H1 (cell line): Measurements from ENCODE around the gene ARSA. TPM values are rescaled to one million over a fixed set of nuclear protein-coding genes. Genes with fewer than 3 reads are reported as not detected.

Experiments
- CTCF ChIA-PET: fragments of 300-600 bp; sonication (Branson Sonifier 250); formaldehyde crosslinking; loops from one replicate; lab custom pipeline; 2021; ENCODE audit not compliant: partially characterized antibody; lab: Charles Lee
- POLR2A ChIA-PET: fragments of 300-600 bp; sonication (Branson Sonifier 250); formaldehyde crosslinking; loops from one replicate; lab custom pipeline; 2021; ENCODE audit warnings: inconsistent platforms; ENCODE audit not compliant: partially characterized antibody; lab: Charles Lee
- DNase-seq, 2 experiments: peaks; one replicate each; pipeline versions ENCODE4 v3.0.0 to v3.0.0-alpha.2; 2010 to 2022; ENCODE audit warnings: low spot score in 2 of 2, low read depth in 1 of 2, mixed read lengths in 1 of 2
- FAIRE-seq: peaks from 2 replicates; lab custom pipeline; 2011; peaks lifted over from hg19 to GRCh38; lab: Jason Lieb, UNC
- H2AFZ ChIP-seq: 2 replicates; pipeline ENCODE4 v1.8.1; 2012; ENCODE audit warnings: low read length, inconsistent platforms
- H2AK5ac ChIP-seq: 2 replicates; pipeline ENCODE4 v1.6.1; 2013; ENCODE audit warnings: low read depth, low read length
- H2BK120ac ChIP-seq: replicated peaks from 2 replicates; pipeline ENCODE3; 2013; ENCODE audit warnings: low read depth, low read length, inconsistent platforms
- H2BK12ac ChIP-seq: 2 replicates; pipeline ENCODE4 v1.6.1; 2013; ENCODE audit warnings: low read depth, low read length
- H2BK15ac ChIP-seq: 2 replicates; pipeline ENCODE4 v1.6.1; 2013; ENCODE audit warnings: low read length
- H2BK20ac ChIP-seq: 2 replicates; pipeline ENCODE4 v1.6.1; 2013; ENCODE audit warnings: low read length
- H2BK5ac ChIP-seq: 2 replicates; pipeline ENCODE4 v1.6.1; 2013; ENCODE audit warnings: low read depth, low read length
- H3K14ac ChIP-seq: 2 replicates; pipeline ENCODE4 v1.6.1; 2013; ENCODE audit warnings: inconsistent platforms; ENCODE audit not compliant: insufficient read length
- H3K18ac ChIP-seq: 2 replicates; pipeline ENCODE4 v1.6.1; 2013; ENCODE audit warnings: low read length; ENCODE audit errors: extremely low read depth
- H3K23ac ChIP-seq: 2 replicates; pipeline ENCODE4 v1.6.1; 2013; ENCODE audit warnings: inconsistent platforms; ENCODE audit not compliant: insufficient read length
- H3K23me2 ChIP-seq: 2 replicates; pipeline ENCODE4 v1.6.1; 2013; ENCODE audit warnings: low read depth, low read length
- H3K27ac ChIP-seq: 2 replicates; pipeline ENCODE4 v1.6.1; 2011; ENCODE audit warnings: low read depth, low read length, inconsistent platforms
- H3K27me3 ChIP-seq, 4 experiments: replicated peaks in 1 of 4; 1 replicate in 1 of 4; 2 replicates in 3 of 4; pipeline versions ENCODE4 v1.6.1 to v1.8.1; 2011 to 2013; ENCODE audit warnings: low read length in 3 of 4, mild to moderate bottlenecking in 3 of 4, inconsistent platforms in 2 of 4, mixed read lengths in 2 of 4, moderate library complexity in 1 of 4; ENCODE audit not compliant: control insufficient read depth in 3 of 4, insufficient read depth in 3 of 4; ENCODE audit errors: extremely low read depth in 1 of 4
- H3K36me3 ChIP-seq, 4 experiments: 2 replicates each; pipeline versions ENCODE4 v1.6.1 to v1.8.1; 2011 to 2013; ENCODE audit warnings: mild to moderate bottlenecking in 4 of 4, low read length in 3 of 4, moderate library complexity in 2 of 4, control low read depth in 1 of 4, inconsistent platforms in 1 of 4; ENCODE audit not compliant: insufficient read depth in 4 of 4, control insufficient read depth in 2 of 4
- H3K4ac ChIP-seq: replicated peaks from 2 replicates; pipeline ENCODE3; 2013; ENCODE audit warnings: low read length, low read depth, mixed read lengths, inconsistent platforms; ENCODE audit not compliant: insufficient read length
- H3K4me1 ChIP-seq, 4 experiments: replicated peaks in 1 of 4; 1 replicate in 1 of 4; 2 replicates in 3 of 4; pipeline versions ENCODE4 v1.6.1 to v1.8.1; 2011 to 2013; ENCODE audit warnings: low read length in 3 of 4, inconsistent platforms in 2 of 4, mixed read lengths in 1 of 4; ENCODE audit not compliant: insufficient read depth in 4 of 4, control insufficient read depth in 3 of 4
- H3K4me2 ChIP-seq, 2 experiments: 2 replicates each; pipeline versions ENCODE4 v1.6.1 to v1.8.1; 2011 to 2013; ENCODE audit warnings: low read depth in 2 of 2, low read length in 2 of 2, control low read depth in 1 of 2, inconsistent platforms in 1 of 2, mild to moderate bottlenecking in 1 of 2; ENCODE audit not compliant: insufficient read depth in 1 of 2
- H3K4me3 ChIP-seq, 4 experiments: fragments of 200-600, 300-600 bp in 1 of 4; sonication (generic), shearing (Covaris generic), sonication (Bioruptor Twin) in 1 of 4; 2 replicates each; pipeline versions ENCODE4 v1.5.1 to v1.8.1; 2011 to 2016; ENCODE audit warnings: low read length in 4 of 4, low read depth in 3 of 4, control low read depth in 2 of 4, inconsistent platforms in 2 of 4, mild to moderate bottlenecking in 2 of 4, mixed read lengths in 1 of 4, moderate library complexity in 1 of 4; ENCODE audit not compliant: insufficient read depth in 2 of 4; ENCODE audit errors: extremely low read depth in 1 of 4
- H3K56ac ChIP-seq: replicated peaks from 2 replicates; pipeline ENCODE3; 2013; ENCODE audit warnings: low read depth, mild to moderate bottlenecking, mixed read lengths, low read length, inconsistent platforms; ENCODE audit not compliant: insufficient read length
- H3K79me1 ChIP-seq: 2 replicates; pipeline ENCODE4 v1.6.1; 2013; ENCODE audit warnings: low read depth, low read length, control low read depth
- H3K79me2 ChIP-seq, 2 experiments: 2 replicates each; pipeline versions ENCODE4 v1.6.1 to v1.8.1; 2012 to 2013; ENCODE audit warnings: low read length in 2 of 2, mild to moderate bottlenecking in 2 of 2, inconsistent platforms in 1 of 2; ENCODE audit not compliant: insufficient read depth in 2 of 2, control insufficient read depth in 1 of 2
- H3K9ac ChIP-seq, 4 experiments: replicated peaks in 1 of 4; 1 replicate in 1 of 4; 2 replicates in 3 of 4; pipeline versions ENCODE4 v1.6.1 to v1.8.1; 2011 to 2013; ENCODE audit warnings: low read depth in 3 of 4, low read length in 3 of 4, control low read depth in 2 of 4, mild to moderate bottlenecking in 2 of 4, moderate library complexity in 2 of 4, inconsistent platforms in 1 of 4; ENCODE audit errors: extremely low read depth in 1 of 4
- H3K9me3 ChIP-seq, 2 experiments: 2 replicates each; pipeline versions ENCODE4 v1.6.1 to v1.8.1; 2012 to 2013; ENCODE audit warnings: mild to moderate bottlenecking in 2 of 2, moderate library complexity in 2 of 2, control low read depth in 1 of 2, inconsistent platforms in 1 of 2, low read depth in 1 of 2, low read length in 1 of 2, mixed read lengths in 1 of 2; ENCODE audit not compliant: insufficient read depth in 2 of 2
- H4K20me1 ChIP-seq, 2 experiments: replicated peaks in 1 of 2; 2 replicates each; pipeline versions ENCODE3 to v1.8.1; 2011 to 2013; ENCODE audit warnings: inconsistent platforms in 2 of 2, low read length in 2 of 2, mild to moderate bottlenecking in 1 of 2; ENCODE audit not compliant: insufficient read depth in 2 of 2, control insufficient read depth in 1 of 2
- H4K5ac ChIP-seq: 2 replicates; pipeline ENCODE4 v1.6.1; 2013; ENCODE audit warnings: low read length, low read depth, mixed read lengths, inconsistent platforms; ENCODE audit not compliant: insufficient read length
- H4K8ac ChIP-seq: 2 replicates; pipeline ENCODE4 v1.8.0; 2013; ENCODE audit warnings: mild to moderate bottlenecking, moderate library complexity, low read length, inconsistent platforms; ENCODE audit not compliant: insufficient read depth; ENCODE audit errors: extremely low read depth
- H4K91ac ChIP-seq: replicated peaks from 2 replicates; pipeline ENCODE3; 2013; ENCODE audit warnings: low read length, mixed read lengths, inconsistent platforms; ENCODE audit not compliant: insufficient read length
- CBX5 ChIP-seq: fragments of 300-800, 300-1000 bp; sonication (generic); IDR thresholded peaks from 2 replicates; pipeline ENCODE4 v1.7.1; 2016; ENCODE audit warnings: antibody characterized with exemption, low read length, low read depth
- CTBP2 ChIP-seq: IDR thresholded peaks from 2 replicates; pipeline ENCODE4 v1.7.0; 2011; ENCODE audit warnings: borderline replicate concordance, mild to moderate bottlenecking, moderate library complexity, mixed read lengths, low read length; ENCODE audit not compliant: insufficient read depth, insufficient read length
- CTCF ChIP-seq, 3 experiments: IDR thresholded peaks; 1 replicate in 2 of 3; 2 replicates in 1 of 3; pipeline versions ENCODE4 v1.5.1 to v1.6.1; 2011; ENCODE audit warnings: low read length in 3 of 3, mild to moderate bottlenecking in 3 of 3, inconsistent platforms in 2 of 3, low read depth in 1 of 3, moderate library complexity in 1 of 3; ENCODE audit not compliant: insufficient read depth in 1 of 3; ENCODE audit errors: control extremely low read depth in 1 of 3
- JUND ChIP-seq: IDR thresholded peaks from 2 replicates; pipeline ENCODE4 v1.6.1; 2011; ENCODE audit warnings: mild to moderate bottlenecking, improper control_type of control experiment, low read length
- PHF8 ChIP-seq: fragments of 200-600 bp; sonication (generic); conservative IDR thresholded peaks from 2 replicates; pipeline ENCODE4 v1.7.1; 2012; ENCODE audit warnings: low read depth, mild to moderate bottlenecking, inconsistent platforms, low read length, moderate library complexity
- POLR2AphosphoS5 ChIP-seq: IDR thresholded peaks from 2 replicates; pipeline ENCODE4 v1.6.1; 2011; ENCODE audit warnings: low read depth, low read length
- SP1 ChIP-seq: IDR thresholded peaks from 2 replicates; pipeline ENCODE4 v1.6.1; 2011; ENCODE audit warnings: low read depth, low read length
- SUZ12 ChIP-seq: fragments of 200-600 bp; sonication (generic); IDR thresholded peaks from 2 replicates; pipeline ENCODE4 v1.6.1; 2012; ENCODE audit warnings: mild to moderate bottlenecking, inconsistent platforms, low read length, moderate library complexity, mixed read lengths
- WGBS, 2 experiments: shearing (Covaris generic) in 1 of 2; methylation state at CpG; one replicate each; pipeline versions ENCODE4 v1.1.6 to v1.1.7; 2013 to 2015; ENCODE audit warnings: low lambda C conversion rate in 2 of 2, mixed read lengths in 2 of 2, inconsistent platforms in 1 of 2, low coverage in 1 of 2, missing lambda C conversion rate in 1 of 2; ENCODE audit not compliant: insufficient replicate concordance in 2 of 2, insufficient coverage in 1 of 2, insufficient read length in 1 of 2; ENCODE audit errors: extremely low coverage in 1 of 2, missing lambda C conversion rate in 1 of 2; 5-methylcytosine and 5-hydroxymethylcytosine counted together
- polyA plus RNA-seq, 7 experiments: library from polyadenylated mRNA; depleted of rRNA in 3 of 7; stranded (reverse) in 5 of 7; unstranded in 2 of 7; fragments of >200 nt in 5 of 7; fragments of 200-250 nt in 2 of 7; gene quantifications; 1 replicate in 5 of 7; 2 replicates in 1 of 7; 4 replicates in 1 of 7; pipeline versions ENCODE4 v1.2.1 to v1.2.3, GENCODE V29; 2011 to 2013; ENCODE audit warnings: missing spikeins in 2 of 7, mixed read lengths in 2 of 7
- total RNA-seq: library from RNA; stranded (reverse); fragmentation: NEBNext Ultra II Directional; extraction: Animal tissue kit (Norgen Biotek cat#: 25700); gene quantifications from 2 replicates; pipeline ENCODE4 v1.2.1, GENCODE V29; 2021

Gene ARSA
- total and polyA plus RNA-seq, 2 of the 8 experiments (the other 6 are each of a cell fraction or from before 2014, with no cell fraction given) = 9.8 to 10.1 TPM

GRCh38 chr22:50576806-50577696 lies 50.9 kb downstream of the ARSA start:
- Histone ChIP-seq H2AK5ac (no peak overlapping the region), H4K8ac (no peak overlapping the region), H3K23ac (no peak overlapping the region), H3K14ac (no peak overlapping the region), H2BK20ac (no peak overlapping the region), H2AFZ (no peak overlapping the region), H3K18ac (no peak overlapping the region), H3K9me3 (no peaks in the 10 kb centered on the region), H3K56ac (no peak overlapping the region), H3K79me2 (peaks cover 0 to 7% of the 10 kb centered on the region in 2 experiments; a peak in 1 of 4 replicates), H4K5ac (no peak overlapping the region), H3K27me3 (no peaks in the 10 kb centered on the region), H3K79me1 (peaks cover 7% of the 10 kb centered on the region; the same call in 1 of the 2 replicates), H3K23me2 (peaks cover 4% of the 10 kb centered on the region; the same call in 1 of the 2 replicates), H3K4ac (no peak overlapping the region), H3K36me3 (peaks cover 6 to 13% (median 10%) of the 10 kb centered on the region in 4 experiments; a peak in 7 of 8 replicates), H4K20me1 (peaks cover 5 to 10% of the 10 kb centered on the region in 2 experiments), H3K4me2 (no peak overlapping the region), H4K91ac (no peak overlapping the region), H3K4me3 (no peak overlapping the region), H2BK15ac (no peak overlapping the region), H2BK120ac (no peak overlapping the region), H3K27ac (no peak overlapping the region), H2BK5ac (no peak overlapping the region), H2BK12ac (no peak overlapping the region), H3K9ac (no peak overlapping the region), H3K4me1 (peaks cover 0 to 4% (median 3%) of the 10 kb centered on the region in 4 experiments; a peak in 3 of 7 replicates)
- 94% methylated on average over 18 of the region's 18 CpGs; no CpG with 5 or more reads in 1 of the 2 experiments for WGBS, 2 experiments
- DNase-seq (no peak), FAIRE-seq (no peak)
- ChIA-PET CTCF (interaction anchor here (0.6 to 8.1 kb wide), 18 partner anchors 10 to 123 kb away, joined by 3 to 84 read pairs (median 8); partner anchors contain the start of genes SCO2 and SYCE3), POLR2A (interaction anchor here (1.4 to 5.4 kb wide), 3 partner anchors 12 to 35 kb away, joined by 3 to 37 read pairs (median 8); partner anchors contain the start of gene SYCE3)
- TF ChIP-seq PHF8 = no peak
- TF ChIP-seq CTBP2 = no peak
- no peak for TF ChIP-seq POLR2AphosphoS5
- no peak for TF ChIP-seq CBX5
- no peak for TF ChIP-seq SP1
- TF ChIP-seq SUZ12 = no peak
- no peak for TF ChIP-seq CTCF (IDR thresholded peaks at IDR 0.05; ENCODE audit: control extremely low read depth in 1 of 3, insufficient read depth in 1 of 3, low read depth in 1 of 3, low read length in 3 of 3)
- no peak for TF ChIP-seq JUND
